Smooth muscle cell (in vitro differentiated cells): ENCODE measurements around the gene TBL1Y. TPM values are rescaled to one million over a fixed set of nuclear protein-coding genes. Genes with fewer than 3 reads are reported as not detected.

Experiments used
- DNase-seq: peaks from one replicate; lab custom pipeline; 2025; ENCODE audit not compliant: unreplicated experiment; lab: John Stamatoyannopoulos, UW
- H2AFZ ChIP-seq: fragments of 200-600 bp; sonication (generic); 2 replicates; pipeline ENCODE4 v1.6.0; 2016; ENCODE audit warnings: antibody characterized with exemption, low read depth, mild to moderate bottlenecking
- H3F3A ChIP-seq: fragments of 200-600 bp; sonication (generic); 2 replicates; pipeline ENCODE4 v1.6.0; 2017; ENCODE audit warnings: antibody characterized with exemption, low read depth
- H3K27ac ChIP-seq: fragments of 200-600 bp; sonication (generic); 2 replicates; pipeline ENCODE4 v1.5.1; 2016; ENCODE audit warnings: low read depth, mild to moderate bottlenecking
- H3K27me3 ChIP-seq: fragments of 200-600 bp; sonication (generic); 2 replicates; pipeline ENCODE4 v1.6.1; 2016; ENCODE audit warnings: low read depth, mild to moderate bottlenecking
- H3K36me3 ChIP-seq: fragments of 200-600 bp; sonication (generic); 2 replicates; pipeline ENCODE4 v1.5.1; 2016; ENCODE audit warnings: low read depth
- H3K4me1 ChIP-seq: fragments of 200-600 bp; sonication (generic); 2 replicates; pipeline ENCODE4 v1.5.1; 2016; ENCODE audit warnings: low read depth
- H3K4me2 ChIP-seq: fragments of 200-600 bp; sonication (generic); 2 replicates; pipeline ENCODE4 v1.6.0; 2016; ENCODE audit warnings: mild to moderate bottlenecking
- H3K4me3 ChIP-seq: fragments of 200-600 bp; sonication (generic); 2 replicates; pipeline ENCODE4 v1.5.1; 2016; ENCODE audit warnings: mild to moderate bottlenecking
- H3K79me2 ChIP-seq: fragments of 200-600 bp; sonication (generic); 2 replicates; pipeline ENCODE4 v1.6.0; 2016; ENCODE audit warnings: low read depth, mild to moderate bottlenecking
- H3K9ac ChIP-seq: fragments of 200-600 bp; sonication (generic); 2 replicates; pipeline ENCODE4 v1.6.0; 2016; ENCODE audit warnings: low read depth
- H3K9me3 ChIP-seq: fragments of 200-600 bp; sonication (generic); replicated peaks from 2 replicates; pipeline ENCODE4 v1.5.1; 2016; ENCODE audit warnings: low read depth
- H4K20me1 ChIP-seq: fragments of 200-600 bp; sonication (generic); 2 replicates; pipeline ENCODE4 v1.6.0; 2016; ENCODE audit warnings: low read depth
- WGBS: methylation state at CpG from one replicate; pipeline ENCODE4 v1.1.7; 2016; ENCODE audit warnings: low lambda C conversion rate; 5-methylcytosine and 5-hydroxymethylcytosine counted together
- polyA plus RNA-seq: library from polyadenylated mRNA; unstranded; fragments of >200 nt; fragmentation: Nextera tagmentation; extraction: Ambion mirVana; gene quantifications from 2 replicates; pipeline ENCODE4 v1.2.1, GENCODE V29; 2016
- total RNA-seq: library from RNA; depleted of rRNA; stranded (reverse); fragments of >200 nt; gene quantifications from 2 replicates; pipeline ENCODE4 v1.2.3, GENCODE V29; 2014
- TF ChIP-seq, protein P1 (sequence below): fragments of 200-600 bp; sonication (generic); IDR thresholded peaks from 2 replicates; pipeline ENCODE4 v1.5.1; 2017; ENCODE audit warnings: borderline replicate concordance, mild to moderate bottlenecking, antibody characterized with exemption; ENCODE audit not compliant: insufficient read depth, poor library complexity, severe bottlenecking

Gene TBL1Y
- total and polyA plus RNA-seq, 2 experiments from 2014 or later: not detected

DNA sequence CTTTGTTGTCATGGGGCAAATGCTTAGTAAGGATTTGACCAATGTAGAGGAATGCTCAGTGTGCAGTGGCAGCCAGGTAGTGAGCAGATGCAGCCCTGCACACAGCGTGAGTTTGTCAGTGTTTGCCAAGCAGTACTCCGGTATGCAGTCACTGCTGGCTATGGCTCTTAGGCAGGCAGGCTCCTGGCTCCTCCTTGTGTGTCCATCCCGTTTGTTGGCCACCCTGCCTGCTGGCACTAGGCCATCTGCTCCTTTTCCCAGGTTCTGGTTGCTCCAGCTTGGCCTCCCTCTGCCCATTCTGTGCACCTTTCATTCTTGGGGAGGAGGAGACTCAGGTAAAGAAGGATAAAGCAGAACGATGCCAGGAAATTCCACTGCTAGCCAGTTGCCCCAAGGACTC is 106.0 kb downstream of the TBL1Y start:
- H3K4me3 ChIP-seq: no peak overlapping the region
- DNase-seq: no peak
- H3K79me2 ChIP-seq: no peaks in the 10 kb centered on the region
- no CpG with 5 or more reads among the region's 4 CpGs for WGBS
- H3K27ac ChIP-seq: no peak overlapping the region
- H3K4me1 ChIP-seq: no peaks in the 10 kb centered on the region
- TF ChIP-seq, protein P1, sequence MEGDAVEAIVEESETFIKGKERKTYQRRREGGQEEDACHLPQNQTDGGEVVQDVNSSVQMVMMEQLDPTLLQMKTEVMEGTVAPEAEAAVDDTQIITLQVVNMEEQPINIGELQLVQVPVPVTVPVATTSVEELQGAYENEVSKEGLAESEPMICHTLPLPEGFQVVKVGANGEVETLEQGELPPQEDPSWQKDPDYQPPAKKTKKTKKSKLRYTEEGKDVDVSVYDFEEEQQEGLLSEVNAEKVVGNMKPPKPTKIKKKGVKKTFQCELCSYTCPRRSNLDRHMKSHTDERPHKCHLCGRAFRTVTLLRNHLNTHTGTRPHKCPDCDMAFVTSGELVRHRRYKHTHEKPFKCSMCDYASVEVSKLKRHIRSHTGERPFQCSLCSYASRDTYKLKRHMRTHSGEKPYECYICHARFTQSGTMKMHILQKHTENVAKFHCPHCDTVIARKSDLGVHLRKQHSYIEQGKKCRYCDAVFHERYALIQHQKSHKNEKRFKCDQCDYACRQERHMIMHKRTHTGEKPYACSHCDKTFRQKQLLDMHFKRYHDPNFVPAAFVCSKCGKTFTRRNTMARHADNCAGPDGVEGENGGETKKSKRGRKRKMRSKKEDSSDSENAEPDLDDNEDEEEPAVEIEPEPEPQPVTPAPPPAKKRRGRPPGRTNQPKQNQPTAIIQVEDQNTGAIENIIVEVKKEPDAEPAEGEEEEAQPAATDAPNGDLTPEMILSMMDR: no peak
- H3K36me3 ChIP-seq: no peaks in the 10 kb centered on the region
- H3K9ac ChIP-seq: no peak overlapping the region
- H3K4me2 ChIP-seq: no peak overlapping the region
- no peaks in the 10 kb centered on the region for H4K20me1 ChIP-seq
- no peaks in the 10 kb centered on the region for H3K27me3 ChIP-seq
- no peak overlapping the region for H2AFZ ChIP-seq
- H3K9me3 ChIP-seq: no peaks in the 10 kb centered on the region
- no peaks in the 10 kb centered on the region for H3F3A ChIP-seq

DNA sequence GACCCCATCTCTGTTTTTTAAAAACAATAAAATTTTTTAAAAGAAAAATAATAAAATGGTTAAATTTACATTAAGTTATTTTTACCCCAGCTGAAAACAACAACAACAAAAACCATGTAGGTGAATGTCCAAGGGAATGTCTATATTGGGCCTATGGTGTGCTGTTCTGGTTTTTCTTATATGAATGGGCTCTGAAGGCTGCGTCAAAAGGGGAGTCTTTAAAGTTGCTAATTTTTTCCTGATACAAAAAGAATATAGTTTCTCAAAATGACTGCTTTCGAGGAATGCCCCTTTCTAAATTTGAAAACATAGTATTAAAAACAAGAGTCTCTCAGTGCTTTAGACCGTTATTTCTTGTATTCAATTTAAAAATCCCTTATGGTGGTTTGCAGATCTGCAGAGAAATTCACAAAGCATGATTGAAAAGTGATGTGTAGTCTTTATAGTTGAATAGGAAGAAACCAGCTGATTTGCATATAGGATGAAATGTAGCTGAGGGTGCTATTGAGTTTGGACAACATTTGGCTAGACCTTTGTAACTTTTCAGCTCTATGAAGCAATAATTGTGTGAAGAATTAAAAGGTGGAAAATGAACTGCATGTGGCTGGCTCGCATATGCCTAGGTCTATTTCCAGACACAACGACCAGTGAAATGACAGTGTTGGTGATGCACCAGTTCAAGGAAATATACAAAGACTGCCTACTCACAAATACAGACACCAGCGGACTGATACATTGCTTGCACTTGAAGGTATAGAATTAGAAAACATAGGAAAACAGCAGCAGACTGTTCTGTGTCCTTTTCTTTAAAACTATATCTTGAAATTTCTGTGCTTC is 107.0 kb downstream of the TBL1Y start:
- Histone ChIP-seq H3K4me2 (no peak overlapping the region), H3K9me3 (no peaks in the 10 kb centered on the region), H3K4me1 (no peaks in the 10 kb centered on the region), H3K9ac (no peak overlapping the region), H4K20me1 (no peaks in the 10 kb centered on the region), H3K27ac (no peak overlapping the region), H2AFZ (no peak overlapping the region), H3K36me3 (no peaks in the 10 kb centered on the region), H3F3A (no peaks in the 10 kb centered on the region), H3K79me2 (no peaks in the 10 kb centered on the region), H3K4me3 (no peak overlapping the region), H3K27me3 (no peaks in the 10 kb centered on the region)
- no CpG with 5 or more reads among the region's 6 CpGs for WGBS
- TF ChIP-seq, protein P1: no peak
- DNase-seq: no peak

GRCh38 chrY:7039037-7039436 is 128.5 kb downstream of the TBL1Y start:
- H4K20me1 ChIP-seq: no peaks in the 10 kb centered on the region
- TF ChIP-seq, protein P1: no peak
- H3K4me1 ChIP-seq: no peaks in the 10 kb centered on the region
- H3K9me3 ChIP-seq: no peaks in the 10 kb centered on the region
- no peak overlapping the region for H2AFZ ChIP-seq
- no peak overlapping the region for H3K9ac ChIP-seq
- H3F3A ChIP-seq: no peaks in the 10 kb centered on the region
- H3K4me2 ChIP-seq: no peak overlapping the region
- H3K27me3 ChIP-seq: no peaks in the 10 kb centered on the region
- H3K36me3 ChIP-seq: no peaks in the 10 kb centered on the region
- H3K4me3 ChIP-seq: no peak overlapping the region
- DNase-seq: no peak
- no peak overlapping the region for H3K27ac ChIP-seq
- no peaks in the 10 kb centered on the region for H3K79me2 ChIP-seq

DNA sequence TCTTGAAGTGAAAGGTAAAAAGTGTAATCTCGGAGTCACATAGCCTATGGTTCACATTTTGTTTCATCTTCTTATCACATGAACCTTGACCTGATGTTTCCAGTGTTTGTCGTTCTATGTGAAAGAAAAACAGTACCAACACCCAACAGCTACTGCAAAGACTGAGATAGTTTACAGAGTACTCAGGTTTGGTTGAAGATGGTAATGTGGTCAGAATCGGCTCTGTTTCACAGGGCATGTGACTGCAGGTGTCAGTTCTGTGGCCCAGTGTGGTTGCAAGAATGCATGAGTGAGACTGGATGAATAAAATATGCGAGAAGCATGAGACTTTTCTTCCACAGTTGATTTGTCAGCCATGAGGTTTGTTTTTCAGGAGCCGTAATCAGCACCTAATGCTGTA is 130.2 kb downstream of the TBL1Y start:
- no peaks in the 10 kb centered on the region for H3K79me2 ChIP-seq
- H3F3A ChIP-seq: no peaks in the 10 kb centered on the region
- no peaks in the 10 kb centered on the region for H3K4me1 ChIP-seq
- WGBS: no CpG with 5 or more reads among the region's 5 CpGs
- no peak overlapping the region for H3K27ac ChIP-seq
- no peaks in the 10 kb centered on the region for H3K27me3 ChIP-seq
- H3K9ac ChIP-seq: no peak overlapping the region
- no peak overlapping the region for H3K4me3 ChIP-seq
- no peak overlapping the region for H3K4me2 ChIP-seq
- H4K20me1 ChIP-seq: no peaks in the 10 kb centered on the region
- no peak for DNase-seq
- TF ChIP-seq, protein P1: no peak
- no peaks in the 10 kb centered on the region for H3K9me3 ChIP-seq
- H2AFZ ChIP-seq: no peak overlapping the region
- no peaks in the 10 kb centered on the region for H3K36me3 ChIP-seq
